DND-41 (cell line): ENCODE data around the gene PTK6.

Source experiments
- ATAC-seq: fragments of 200-7000 bp; cut with Tn5 transposase; 3 replicates; pipeline ENCODE4 v1.9.1; 2021; ENCODE audit warnings: low read depth; ENCODE audit not compliant: insufficient read depth
- DNase-seq: peaks from one replicate; pipeline ENCODE4 v3.0.0-alpha.2; 2020
- H2AFZ ChIP-seq: 2 replicates; pipeline ENCODE4 v1.6.0; 2012; ENCODE audit warnings: low read depth, low read length
- H3K27ac ChIP-seq: 2 replicates; pipeline ENCODE4 v1.5.1; 2012; ENCODE audit warnings: low read length, inconsistent platforms
- H3K27me3 ChIP-seq: fragments of 200-600 bp; sonication (generic); 2 replicates; pipeline ENCODE4 v1.6.0; 2012; ENCODE audit warnings: low read length, mild to moderate bottlenecking, inconsistent platforms; ENCODE audit not compliant: insufficient read depth, poor library complexity
- H3K36me3 ChIP-seq: 2 replicates; pipeline ENCODE4 v1.5.1; 2012; ENCODE audit warnings: low read length, inconsistent platforms; ENCODE audit not compliant: insufficient read depth
- H3K4me1 ChIP-seq: 2 replicates; pipeline ENCODE4 v1.5.1; 2012; ENCODE audit warnings: mild to moderate bottlenecking, low read length; ENCODE audit not compliant: insufficient read depth
- H3K4me2 ChIP-seq: 2 replicates; pipeline ENCODE4 v1.6.0; 2012; ENCODE audit warnings: mild to moderate bottlenecking, moderate library complexity, low read length, inconsistent platforms; ENCODE audit not compliant: insufficient read depth
- H3K4me3 ChIP-seq, 2 experiments: fragments of 200-600 bp in 1 of 2; shearing (Covaris generic) in 1 of 2; 2 replicates each; pipeline ENCODE4 v1.5.1; 2012 to 2016; ENCODE audit warnings: inconsistent platforms in 2 of 2, low read length in 2 of 2, mild to moderate bottlenecking in 2 of 2, low read depth in 1 of 2, moderate library complexity in 1 of 2
- H3K79me2 ChIP-seq: 2 replicates; pipeline ENCODE4 v1.6.0; 2012; ENCODE audit warnings: low read length, inconsistent platforms; ENCODE audit not compliant: insufficient read depth
- H3K9ac ChIP-seq: 2 replicates; pipeline ENCODE4 v1.6.0; 2012; ENCODE audit warnings: low read depth, mild to moderate bottlenecking, inconsistent platforms, low read length, moderate library complexity
- H3K9me3 ChIP-seq: 2 replicates; pipeline ENCODE4 v1.5.1; 2012; ENCODE audit warnings: low read length, moderate library complexity, mild to moderate bottlenecking, inconsistent platforms; ENCODE audit not compliant: insufficient read depth, severe bottlenecking
- H4K20me1 ChIP-seq: 2 replicates; pipeline ENCODE4 v1.6.0; 2012; ENCODE audit warnings: low read length; ENCODE audit not compliant: insufficient read depth
- CTCF ChIP-seq: IDR thresholded peaks from 2 replicates; pipeline ENCODE4 v1.5.1; 2012; ENCODE audit warnings: borderline replicate concordance, low read length, moderate library complexity, mild to moderate bottlenecking; ENCODE audit not compliant: poor library complexity, severe bottlenecking; ENCODE audit errors: extremely low read depth
- EZH2 ChIP-seq: IDR thresholded peaks from 3 replicates; pipeline ENCODE4 v1.6.1; 2012; ENCODE audit warnings: borderline replicate concordance, low read depth, mild to moderate bottlenecking, moderate library complexity, low read length, inconsistent platforms; ENCODE audit not compliant: severe bottlenecking

The PTK6 gene

DNA sequence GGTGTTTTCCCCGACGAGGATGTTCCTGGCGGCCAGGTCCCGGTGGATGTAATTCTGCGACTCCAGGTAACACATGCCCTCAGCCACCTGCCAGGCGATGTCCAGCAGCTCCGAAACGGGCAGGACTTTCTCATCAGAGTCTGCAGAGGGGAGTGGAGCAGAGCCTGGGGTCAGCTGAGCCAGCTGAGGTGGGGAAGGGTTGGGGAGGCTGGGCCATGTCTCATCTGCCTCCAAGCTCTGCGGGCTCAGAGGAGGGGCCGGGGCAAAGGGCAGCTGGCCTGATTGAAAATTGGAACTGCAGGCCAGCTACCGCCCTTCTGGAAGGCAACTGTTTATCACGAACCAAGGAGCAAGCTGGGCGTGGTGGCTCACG lies 6.4 kb downstream of the PTK6 start:
- H3K9me3 ChIP-seq, result no peaks in the 10 kb centered on the region
- no peaks in the 10 kb centered on the region for H3K79me2 ChIP-seq
- no peak for TF ChIP-seq EZH2
- H3K36me3 ChIP-seq, result no peaks in the 10 kb centered on the region
- ATAC-seq (no peak), DNase-seq (no peak)
- H3K4me2 ChIP-seq, result no peak overlapping the region
- H3K9ac ChIP-seq, result no peak overlapping the region
- no peaks in the 10 kb centered on the region for H3K27me3 ChIP-seq
- H4K20me1 ChIP-seq, result peaks cover 20% of the 10 kb centered on the region
- no peaks in the 10 kb centered on the region for H3K4me1 ChIP-seq
- no peak overlapping the region for H2AFZ ChIP-seq
- H3K27ac ChIP-seq, result no peak overlapping the region
- no peak overlapping the region for H3K4me3 ChIP-seq

- ATAC-seq (no peak), DNase-seq (no peak)
- no peak overlapping the region for H3K4me3 ChIP-seq
- H3K9me3 ChIP-seq, result no peaks in the 10 kb centered on the region
- H3K36me3 ChIP-seq, result no peaks in the 10 kb centered on the region
- no peak overlapping the region for H2AFZ ChIP-seq
- TF ChIP-seq CTCF (no peak), EZH2 (no peak)
- no peak overlapping the region for H3K9ac ChIP-seq
- H3K4me1 ChIP-seq, result no peaks in the 10 kb centered on the region
- H4K20me1 ChIP-seq, result peaks cover 20% of the 10 kb centered on the region
- no peaks in the 10 kb centered on the region for H3K27me3 ChIP-seq
- H3K79me2 ChIP-seq, result no peaks in the 10 kb centered on the region
- H3K4me2 ChIP-seq, result no peak overlapping the region
- no peak overlapping the region for H3K27ac ChIP-seq
These were observed 7.1 kb downstream of the PTK6 start for GRCh38 chr20:63529861-63530787.

- Histone ChIP-seq H2AFZ (no peak overlapping the region), H3K36me3 (no peaks in the 10 kb centered on the region), H3K9ac (no peak overlapping the region), H3K79me2 (no peaks in the 10 kb centered on the region), H3K4me1 (no peaks in the 10 kb centered on the region), H3K9me3 (no peaks in the 10 kb centered on the region), H3K27me3 (no peaks in the 10 kb centered on the region), H4K20me1 (peaks cover 18% of the 10 kb centered on the region), H3K27ac (no peak overlapping the region), H3K4me2 (no peak overlapping the region), H3K4me3 (no peak overlapping the region)
- TF ChIP-seq CTCF (no peak), EZH2 (no peak)
- ATAC-seq, result no peak
- no peak for DNase-seq
These were observed 7.9 kb downstream of the PTK6 start for GRCh38 chr20:63529180-63529860.

- H4K20me1 ChIP-seq, result peaks cover 27% of the 10 kb centered on the region
- no peak overlapping the region for H3K4me3 ChIP-seq
- H3K79me2 ChIP-seq, result no peaks in the 10 kb centered on the region
- H3K27me3 ChIP-seq, result no peaks in the 10 kb centered on the region
- H3K9ac ChIP-seq, result no peak overlapping the region
- H3K27ac ChIP-seq, result no peak overlapping the region
- H3K36me3 ChIP-seq, result peaks cover 15% of the 10 kb centered on the region
- TF ChIP-seq EZH2, result no peak
- no peak for TF ChIP-seq CTCF
- H3K9me3 ChIP-seq, result peaks cover 5% of the 10 kb centered on the region
- no peak overlapping the region for H3K4me2 ChIP-seq
- H3K4me1 ChIP-seq, result peaks cover 4% of the 10 kb centered on the region
- DNase-seq (no peak), ATAC-seq (no peak)
- no peak overlapping the region for H2AFZ ChIP-seq
These were observed 10.0 kb downstream of the PTK6 start for GRCh38 chr20:63527184-63527583.
